GM23338 (cell line): ENCODE results near the gene SLC6A7. TPM values are rescaled to one million over a fixed set of nuclear protein-coding genes. Genes with fewer than 3 reads are reported as not detected.

ENCODE experiments used
- ATAC-seq: fragments of 200-7000 bp; cut with Tn5 transposase; 3 replicates; pipeline ENCODE4 v1.9.1; 2020
- DNase-seq: peaks from one replicate; pipeline ENCODE4 v3.0.0-alpha.2; 2015; ENCODE audit warnings: low spot score
- H2AFZ ChIP-seq: fragments of 200-600 bp; sonication (generic); 2 replicates; pipeline ENCODE4 v1.8.0; 2016; ENCODE audit warnings: antibody characterized with exemption, mild to moderate bottlenecking, moderate library complexity
- H3F3A ChIP-seq: fragments of 200-600 bp; sonication (generic); replicated peaks from 2 replicates; pipeline ENCODE4 v1.8.0; 2017; ENCODE audit warnings: antibody characterized with exemption, mixed run types, low read depth
- H3K27ac ChIP-seq: fragments of 200-600 bp; sonication (generic); 2 replicates; pipeline ENCODE4 v1.6.1; 2016; ENCODE audit warnings: low read depth
- H3K27me3 ChIP-seq: fragments of 200-600 bp; sonication (generic); 2 replicates; pipeline ENCODE4 v1.8.0; 2016; ENCODE audit warnings: mild to moderate bottlenecking, mixed run types, moderate library complexity; ENCODE audit not compliant: insufficient read depth
- H3K36me3 ChIP-seq: fragments of 200-600 bp; sonication (generic); 2 replicates; pipeline ENCODE4 v1.8.0; 2016; ENCODE audit warnings: mild to moderate bottlenecking; ENCODE audit not compliant: insufficient read depth
- H3K4me1 ChIP-seq: fragments of 200-600 bp; sonication (generic); 2 replicates; pipeline ENCODE4 v1.8.0; 2016; ENCODE audit warnings: mild to moderate bottlenecking, moderate library complexity; ENCODE audit not compliant: insufficient read depth
- H3K4me2 ChIP-seq: fragments of 200-600 bp; sonication (generic); 2 replicates; pipeline ENCODE4 v1.7.1; 2017; ENCODE audit warnings: mixed run types
- H3K4me3 ChIP-seq: fragments of 200-600 bp; sonication (generic); 2 replicates; pipeline ENCODE4 v1.6.1; 2016; ENCODE audit warnings: mixed run types
- H3K79me2 ChIP-seq: fragments of 200-600 bp; sonication (generic); replicated peaks from 2 replicates; pipeline ENCODE4 v1.8.0; 2017; ENCODE audit warnings: mild to moderate bottlenecking; ENCODE audit not compliant: insufficient read depth
- H3K9me2 ChIP-seq: fragments of 200-600 bp; sonication (generic); 2 replicates; pipeline ENCODE4 v1.8.0; 2017; ENCODE audit not compliant: insufficient read depth
- H4K20me1 ChIP-seq: fragments of 200-600 bp; sonication (generic); replicated peaks from 2 replicates; pipeline ENCODE4 v1.8.0; 2017; ENCODE audit warnings: mild to moderate bottlenecking; ENCODE audit not compliant: insufficient read depth
- H3K27ac Mint-ChIP-seq: 2 replicates; pipeline ENCODE4 v1.8.0; 2020; ENCODE audit warnings: inconsistent platforms, mild to moderate bottlenecking, moderate library complexity, mixed read lengths
- H3K27me3 Mint-ChIP-seq: 3 replicates; pipeline ENCODE4 v1.8.0; 2022; ENCODE audit warnings: low read depth, mild to moderate bottlenecking, moderate library complexity, mixed read lengths, inconsistent platforms; ENCODE audit not compliant: insufficient read depth, poor library complexity
- H3K36me3 Mint-ChIP-seq: 3 replicates; pipeline ENCODE4 v1.8.0; 2021; ENCODE audit warnings: low read depth, mild to moderate bottlenecking, inconsistent platforms, moderate library complexity, mixed read lengths
- H3K4me1 Mint-ChIP-seq: 3 replicates; pipeline ENCODE4 v1.8.0; 2020; ENCODE audit warnings: mild to moderate bottlenecking, inconsistent platforms, mixed read lengths
- H3K4me3 Mint-ChIP-seq: 3 replicates; pipeline ENCODE4 v1.8.0; 2021; ENCODE audit warnings: moderate library complexity, mild to moderate bottlenecking, inconsistent platforms, mixed read lengths
- H3K9me3 Mint-ChIP-seq: 3 replicates; pipeline ENCODE4 v1.8.0; 2020; ENCODE audit warnings: moderate library complexity, mild to moderate bottlenecking, inconsistent platforms, mixed read lengths
- EZH2phosphoT487 ChIP-seq: fragments of 200-600 bp; sonication (generic); IDR thresholded peaks from one replicate; pipeline ENCODE4 v1.8.1; 2018; ENCODE audit warnings: antibody characterized with exemption; ENCODE audit not compliant: unreplicated experiment
- JUNB ChIP-seq: IDR thresholded peaks from one replicate; pipeline ENCODE4 v1.6.1; 2016; ENCODE audit warnings: antibody characterized with exemption; ENCODE audit not compliant: unreplicated experiment
- REST ChIP-seq: IDR thresholded peaks from one replicate; pipeline ENCODE4 v1.6.1; 2018; ENCODE audit warnings: antibody characterized with exemption; ENCODE audit not compliant: unreplicated experiment
- ZNF462 ChIP-seq: fragments of 250-450 bp; sonication (Bioruptor Pico); IDR thresholded peaks from 2 replicates; pipeline ENCODE4 v1.5.0; 2020; ENCODE audit warnings: mild to moderate bottlenecking, moderate library complexity
- polyA plus RNA-seq: library from polyadenylated mRNA; unstranded; fragments of >200 nt; fragmentation: Nextera tagmentation; extraction: Ambion mirVana; gene quantifications from 2 replicates; pipeline ENCODE4 v1.2.1, GENCODE V29; 2016
- total RNA-seq: library from RNA; depleted of rRNA; stranded (reverse); fragments of >200 nt; shearing (Covaris generic); gene quantifications from 2 replicates; pipeline ENCODE4 v1.2.3, GENCODE V29; 2014

SLC6A7 gene
- total and polyA plus RNA-seq, 2 experiments from 2014 or later, result not detected

DNA sequence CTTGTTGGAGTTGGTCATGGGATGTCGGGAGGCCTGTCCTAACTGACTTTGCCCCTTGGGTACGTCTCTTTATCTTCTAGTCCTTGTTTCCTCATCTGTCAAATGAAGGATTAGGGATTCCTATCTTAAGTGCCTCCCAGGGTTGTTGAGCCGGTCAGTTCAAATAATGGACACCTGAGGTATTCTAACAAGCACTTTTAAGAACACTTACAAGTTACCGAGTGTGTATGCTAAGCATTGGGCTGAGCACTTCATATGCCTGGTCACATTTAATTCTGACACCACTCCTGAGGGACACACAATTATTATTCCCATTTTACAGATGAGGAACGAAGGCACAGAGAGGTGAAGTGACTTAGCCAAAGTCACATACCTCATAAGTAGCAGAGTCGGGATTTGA lies 62.6 kb downstream of the SLC6A7 start:
- H3K36me3 Mint-ChIP-seq, result no peaks in the 10 kb centered on the region
- no peaks in the 10 kb centered on the region for H4K20me1 ChIP-seq
- no peaks in the 10 kb centered on the region for H3K9me2 ChIP-seq
- H3K27ac ChIP-seq, result no peak overlapping the region
- H2AFZ ChIP-seq, result no peak overlapping the region
- no peak overlapping the region for H3K4me2 ChIP-seq
- H3K36me3 ChIP-seq, result no peaks in the 10 kb centered on the region
- H3K27ac Mint-ChIP-seq, result no peak overlapping the region
- no peak for DNase-seq
- H3K9me3 Mint-ChIP-seq, result no peaks in the 10 kb centered on the region
- H3K27me3 ChIP-seq, result no peaks in the 10 kb centered on the region
- H3K4me3 Mint-ChIP-seq, result no peak overlapping the region
- H3F3A ChIP-seq, result no peaks in the 10 kb centered on the region
- H3K27me3 Mint-ChIP-seq, result peaks cover 11% of the 10 kb centered on the region
- H3K79me2 ChIP-seq, result no peaks in the 10 kb centered on the region
- H3K4me1 Mint-ChIP-seq, result peaks cover 7% of the 10 kb centered on the region
- H3K4me1 ChIP-seq, result peaks cover 6% of the 10 kb centered on the region; the same call in 1 of the 2 replicates
- no peak overlapping the region for H3K4me3 ChIP-seq
- no peak for ATAC-seq
- TF ChIP-seq JUNB (no peak), EZH2phosphoT487 (no peak), REST (no peak), ZNF462 (no peak)
